Measurements from ENCODE around the gene STRA6. TPM values are rescaled to one million over a fixed set of nuclear protein-coding genes. Genes with fewer than 3 reads are reported as not detected.

Gene STRA6
- total RNA-seq, 2 experiments from 2014 or later: not detected

DNA sequence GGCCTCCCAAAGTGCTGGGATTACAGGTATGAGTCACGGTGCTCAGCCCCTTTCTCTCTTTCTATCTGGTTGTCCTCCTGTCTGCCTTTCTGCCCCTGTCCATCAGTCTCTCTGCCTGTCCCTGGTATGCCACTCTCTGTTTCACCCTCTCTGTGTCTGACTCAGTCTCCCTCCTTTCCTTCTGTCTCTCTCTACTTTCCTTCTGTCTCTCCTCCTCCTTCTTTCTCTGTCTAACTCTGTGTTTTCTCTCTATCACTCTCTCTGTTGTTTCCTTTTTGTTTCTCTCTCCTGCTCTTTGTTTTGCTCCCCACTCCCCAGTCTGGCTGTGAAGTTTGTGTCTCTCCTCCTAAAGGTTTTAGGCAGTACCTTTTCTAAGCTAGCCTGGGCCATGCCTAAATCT, 9.1 kb upstream of the STRA6 start:
- H3K27ac ChIP-seq (ENCODE audit: low read depth, low read length, poor library complexity, severe bottlenecking): no peak overlapping the region
- H3K4me1 ChIP-seq (ENCODE audit: insufficient read depth, low read length, poor library complexity, severe bottlenecking): no peaks in the 10 kb centered on the region
- POLR2A ChIA-PET: no interaction called here

GRCh38 chr15:74210729-74211128, 8.1 kb upstream of the STRA6 start:
- no peaks in the 10 kb centered on the region for H3K9me2 ChIP-seq (ENCODE audit: insufficient read depth, low read length)
- H3K4me3 ChIP-seq (ENCODE audit: low read depth, low read length, poor library complexity, severe bottlenecking): no peak overlapping the region
- CTCF ChIA-PET (ENCODE audit: unreplicated experiment): no interaction called here
- no peaks in the 10 kb centered on the region for H4K20me1 ChIP-seq (ENCODE audit: insufficient read depth, low read length)
- intact Hi-C loops (cut with micrococcal nuclease; ENCODE audit: unreplicated experiment): no loop called here
- no peaks in the 10 kb centered on the region for H3K4me1 ChIP-seq (ENCODE audit: insufficient read depth, low read length, poor library complexity, severe bottlenecking)
- BruUV-seq (replicated peaks): no TSS peak
- TF ChIP-seq, protein P1, sequence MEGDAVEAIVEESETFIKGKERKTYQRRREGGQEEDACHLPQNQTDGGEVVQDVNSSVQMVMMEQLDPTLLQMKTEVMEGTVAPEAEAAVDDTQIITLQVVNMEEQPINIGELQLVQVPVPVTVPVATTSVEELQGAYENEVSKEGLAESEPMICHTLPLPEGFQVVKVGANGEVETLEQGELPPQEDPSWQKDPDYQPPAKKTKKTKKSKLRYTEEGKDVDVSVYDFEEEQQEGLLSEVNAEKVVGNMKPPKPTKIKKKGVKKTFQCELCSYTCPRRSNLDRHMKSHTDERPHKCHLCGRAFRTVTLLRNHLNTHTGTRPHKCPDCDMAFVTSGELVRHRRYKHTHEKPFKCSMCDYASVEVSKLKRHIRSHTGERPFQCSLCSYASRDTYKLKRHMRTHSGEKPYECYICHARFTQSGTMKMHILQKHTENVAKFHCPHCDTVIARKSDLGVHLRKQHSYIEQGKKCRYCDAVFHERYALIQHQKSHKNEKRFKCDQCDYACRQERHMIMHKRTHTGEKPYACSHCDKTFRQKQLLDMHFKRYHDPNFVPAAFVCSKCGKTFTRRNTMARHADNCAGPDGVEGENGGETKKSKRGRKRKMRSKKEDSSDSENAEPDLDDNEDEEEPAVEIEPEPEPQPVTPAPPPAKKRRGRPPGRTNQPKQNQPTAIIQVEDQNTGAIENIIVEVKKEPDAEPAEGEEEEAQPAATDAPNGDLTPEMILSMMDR (conservative IDR thresholded peaks at IDR 0.05; ENCODE audit: low read length): no peak
- TF ChIP-seq EZH2phosphoT487 (IDR thresholded peaks at IDR 0.05; ENCODE audit: borderline replicate concordance, low read depth, low read length): no peak
- no peaks in the 10 kb centered on the region for H3K36me3 ChIP-seq (ENCODE audit: insufficient read depth, low read length)
- POLR2A ChIA-PET: no interaction called here
- DNase-seq (ENCODE audit: low spot score): no peak
- H3K79me2 ChIP-seq (ENCODE audit: insufficient read depth, low read depth, low read length): no peaks in the 10 kb centered on the region
- no peak overlapping the region for H3K27ac ChIP-seq (ENCODE audit: low read depth, low read length, poor library complexity, severe bottlenecking)
- H2AFZ ChIP-seq (ENCODE audit: low read length): no peak overlapping the region
- no peaks in the 10 kb centered on the region for H3K9me3 ChIP-seq (ENCODE audit: low read length)
- H3K4me2 ChIP-seq (ENCODE audit: low read length): no peak overlapping the region

More for the DNA sequence above, 9.1 kb upstream of the STRA6 start:
- CTCF ChIA-PET (ENCODE audit: unreplicated experiment): no interaction called here
- no peaks in the 10 kb centered on the region for H4K20me1 ChIP-seq (ENCODE audit: insufficient read depth, low read length)
- no peak overlapping the region for H3K4me3 ChIP-seq (ENCODE audit: low read depth, low read length, poor library complexity, severe bottlenecking)
- H2AFZ ChIP-seq (ENCODE audit: low read length): no peak overlapping the region
- H3K9me2 ChIP-seq (ENCODE audit: insufficient read depth, low read length): no peaks in the 10 kb centered on the region
- intact Hi-C loops (cut with micrococcal nuclease; ENCODE audit: unreplicated experiment): no loop called here
- DNase-seq (ENCODE audit: low spot score): no peak
- no peaks in the 10 kb centered on the region for H3K9me3 ChIP-seq (ENCODE audit: low read length)
- H3K4me2 ChIP-seq (ENCODE audit: low read length): no peak overlapping the region
- BruUV-seq (replicated peaks): no TSS peak
- H3K79me2 ChIP-seq (ENCODE audit: insufficient read depth, low read depth, low read length): no peaks in the 10 kb centered on the region
- no peaks in the 10 kb centered on the region for H3K36me3 ChIP-seq (ENCODE audit: insufficient read depth, low read length)
- TF ChIP-seq, protein P1 (conservative IDR thresholded peaks at IDR 0.05; ENCODE audit: low read length): no peak
- TF ChIP-seq EZH2phosphoT487 (IDR thresholded peaks at IDR 0.05; ENCODE audit: borderline replicate concordance, low read depth, low read length): no peak

DNA sequence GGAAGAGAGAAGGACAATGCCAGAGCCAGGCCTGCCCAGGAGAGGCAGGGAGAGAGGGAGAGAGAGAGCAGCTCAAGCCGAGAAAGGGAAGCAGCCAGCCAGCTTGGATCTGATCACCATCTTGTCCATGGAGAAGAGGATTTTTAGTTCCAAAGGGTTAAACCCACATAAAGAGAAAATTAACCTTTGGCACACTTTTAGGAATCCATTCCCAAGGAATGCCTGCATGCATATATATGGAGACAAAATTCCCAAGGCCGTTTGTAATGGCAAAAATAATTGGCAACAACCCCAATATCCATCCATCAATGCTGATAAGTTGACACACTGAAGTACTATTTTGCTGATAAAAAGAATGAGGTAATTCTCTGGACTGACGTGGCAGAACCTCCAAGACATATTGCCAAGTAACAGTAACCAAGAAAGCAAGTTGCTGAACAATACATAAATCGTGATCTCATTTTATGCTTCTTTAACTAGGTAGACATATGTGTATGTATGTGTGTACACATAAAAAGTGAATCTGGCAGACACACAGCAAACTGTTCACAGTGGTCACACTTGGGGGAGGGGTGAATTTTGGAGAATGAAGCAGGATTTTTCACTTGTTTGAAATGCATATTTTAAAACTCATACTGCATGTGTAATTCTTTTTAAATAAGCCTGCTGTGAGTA, 7.5 kb upstream of the STRA6 start:
- POLR2A ChIA-PET: no interaction called here
- CTCF ChIA-PET (ENCODE audit: unreplicated experiment): no interaction called here
- no peaks in the 10 kb centered on the region for H3K9me3 ChIP-seq (ENCODE audit: low read length)
- H3K9me2 ChIP-seq (ENCODE audit: insufficient read depth, low read length): no peaks in the 10 kb centered on the region
- H3K79me2 ChIP-seq (ENCODE audit: insufficient read depth, low read depth, low read length): no peaks in the 10 kb centered on the region
- BruUV-seq (replicated peaks): no TSS peak
- DNase-seq (ENCODE audit: low spot score): no peak
- H4K20me1 ChIP-seq (ENCODE audit: insufficient read depth, low read length): no peaks in the 10 kb centered on the region
- H3K4me2 ChIP-seq (ENCODE audit: low read length): no peak overlapping the region
- H3K36me3 ChIP-seq (ENCODE audit: insufficient read depth, low read length): no peaks in the 10 kb centered on the region
- no peaks in the 10 kb centered on the region for H3K4me1 ChIP-seq (ENCODE audit: insufficient read depth, low read length, poor library complexity, severe bottlenecking)
- no peak overlapping the region for H3K4me3 ChIP-seq (ENCODE audit: low read depth, low read length, poor library complexity, severe bottlenecking)
- intact Hi-C loops (cut with micrococcal nuclease; ENCODE audit: unreplicated experiment): no loop called here
- TF ChIP-seq EZH2phosphoT487 (IDR thresholded peaks at IDR 0.05; ENCODE audit: borderline replicate concordance, low read depth, low read length): no peak
- TF ChIP-seq, protein P1 (conservative IDR thresholded peaks at IDR 0.05; ENCODE audit: low read length): no peak
- H3K27ac ChIP-seq (ENCODE audit: low read depth, low read length, poor library complexity, severe bottlenecking): no peak overlapping the region
- no peak overlapping the region for H2AFZ ChIP-seq (ENCODE audit: low read length)

Measured in OCI-LY7 (cell line).